22Rv1 (cell line): ENCODE results near the gene RTL1.

Experiments used
- H3K27ac ChIP-seq: fragments of 450-650 bp; 2 replicates; pipeline ENCODE4 v1.5.1; 2017
- CTCF ChIP-seq: fragments of 450-650 bp; IDR thresholded peaks from 2 replicates; pipeline ENCODE4 v1.5.1; 2017; ENCODE audit warnings: mild to moderate bottlenecking
- ZFX ChIP-seq: fragments of 450-650 bp; IDR thresholded peaks from 2 replicates; pipeline ENCODE4 v1.6.1; 2017; ENCODE audit warnings: antibody characterized with exemption, borderline replicate concordance

The RTL1 gene

GRCh38 chr14:100873096-100873482 is 30.4 kb downstream of the RTL1 start:
- H3K27ac ChIP-seq = no peak overlapping the region
- TF ChIP-seq ZFX (no peak), CTCF (no peak)

- TF ChIP-seq CTCF (no peak), ZFX (no peak)
- no peak overlapping the region for H3K27ac ChIP-seq
Measured at GRCh38 chr14:100872259-100873095, 31.0 kb downstream of the RTL1 start.

GRCh38 chr14:100871234-100872186 is 32.0 kb downstream of the RTL1 start:
- H3K27ac ChIP-seq = no peak overlapping the region
- no peak for TF ChIP-seq CTCF
- TF ChIP-seq ZFX = no peak

GRCh38 chr14:100868621-100869370 is 34.7 kb downstream of the RTL1 start:
- no peak for TF ChIP-seq ZFX
- TF ChIP-seq CTCF = no peak
- H3K27ac ChIP-seq = no peak overlapping the region

- no peak overlapping the region for H3K27ac ChIP-seq
- TF ChIP-seq CTCF (no peak), ZFX (no peak)
Measured at GRCh38 chr14:100867631-100868315, 35.7 kb downstream of the RTL1 start.
